ENCODE results near the gene KIF1C. TPM values are rescaled to one million over a fixed set of nuclear protein-coding genes. Genes with fewer than 3 reads are reported as not detected.

The KIF1C gene
- total and polyA plus RNA-seq, 8 donors: 33.4 to 334 (median 87.3) TPM

DNA sequence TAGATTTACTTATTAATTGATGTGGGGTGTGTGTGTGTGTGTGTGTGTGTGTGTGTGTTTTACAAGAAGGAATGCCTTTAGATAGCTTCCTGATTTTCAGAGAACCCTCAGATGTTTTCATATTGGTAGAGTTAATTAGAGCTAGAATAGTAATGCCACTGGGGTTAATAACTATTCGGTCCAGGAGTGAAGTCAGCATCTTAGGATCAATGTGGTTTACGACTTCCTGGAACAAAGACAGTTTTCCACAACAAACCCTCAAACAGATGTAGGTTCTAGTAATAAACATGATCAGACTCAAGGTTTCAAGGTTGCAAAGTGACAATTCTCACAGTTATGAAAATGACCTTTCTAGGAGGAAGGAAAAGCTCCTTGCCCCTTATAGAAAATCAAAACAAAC is 49.7 kb downstream of the KIF1C start:
- no peaks in the 10 kb centered on the region for H3K27me3 ChIP-seq
- WGBS, 5 donors: 39 to 48% (median 42%) methylated on average over 2 of the region's 2 CpGs
- no peaks in the 10 kb centered on the region for H3K9me3 ChIP-seq
- intact Hi-C loops (cut with DNase I; ENCODE audit: low total_unique reads): no loop called here
- DNase-seq: no peak
- peak overlapping the region in 1 of 5 donors; percentile 15 for H3K27ac ChIP-seq
- TF ChIP-seq, protein P1, sequence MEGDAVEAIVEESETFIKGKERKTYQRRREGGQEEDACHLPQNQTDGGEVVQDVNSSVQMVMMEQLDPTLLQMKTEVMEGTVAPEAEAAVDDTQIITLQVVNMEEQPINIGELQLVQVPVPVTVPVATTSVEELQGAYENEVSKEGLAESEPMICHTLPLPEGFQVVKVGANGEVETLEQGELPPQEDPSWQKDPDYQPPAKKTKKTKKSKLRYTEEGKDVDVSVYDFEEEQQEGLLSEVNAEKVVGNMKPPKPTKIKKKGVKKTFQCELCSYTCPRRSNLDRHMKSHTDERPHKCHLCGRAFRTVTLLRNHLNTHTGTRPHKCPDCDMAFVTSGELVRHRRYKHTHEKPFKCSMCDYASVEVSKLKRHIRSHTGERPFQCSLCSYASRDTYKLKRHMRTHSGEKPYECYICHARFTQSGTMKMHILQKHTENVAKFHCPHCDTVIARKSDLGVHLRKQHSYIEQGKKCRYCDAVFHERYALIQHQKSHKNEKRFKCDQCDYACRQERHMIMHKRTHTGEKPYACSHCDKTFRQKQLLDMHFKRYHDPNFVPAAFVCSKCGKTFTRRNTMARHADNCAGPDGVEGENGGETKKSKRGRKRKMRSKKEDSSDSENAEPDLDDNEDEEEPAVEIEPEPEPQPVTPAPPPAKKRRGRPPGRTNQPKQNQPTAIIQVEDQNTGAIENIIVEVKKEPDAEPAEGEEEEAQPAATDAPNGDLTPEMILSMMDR (IDR thresholded peaks at IDR 0.05): no peak
- TF ChIP-seq POLR2AphosphoS5 (IDR thresholded peaks at IDR 0.05) (no peak), EP300 (IDR thresholded peaks at IDR 0.05) (no peak), POLR2A (IDR thresholded peaks at IDR 0.05) (no peak)
- no peak overlapping the region for H3K4me3 ChIP-seq
- H3K4me1 ChIP-seq: peaks cover 0 to 21% (median 9%) of the 10 kb centered on the region in 4 donors
- no peaks in the 10 kb centered on the region for H3K36me3 ChIP-seq

DNA sequence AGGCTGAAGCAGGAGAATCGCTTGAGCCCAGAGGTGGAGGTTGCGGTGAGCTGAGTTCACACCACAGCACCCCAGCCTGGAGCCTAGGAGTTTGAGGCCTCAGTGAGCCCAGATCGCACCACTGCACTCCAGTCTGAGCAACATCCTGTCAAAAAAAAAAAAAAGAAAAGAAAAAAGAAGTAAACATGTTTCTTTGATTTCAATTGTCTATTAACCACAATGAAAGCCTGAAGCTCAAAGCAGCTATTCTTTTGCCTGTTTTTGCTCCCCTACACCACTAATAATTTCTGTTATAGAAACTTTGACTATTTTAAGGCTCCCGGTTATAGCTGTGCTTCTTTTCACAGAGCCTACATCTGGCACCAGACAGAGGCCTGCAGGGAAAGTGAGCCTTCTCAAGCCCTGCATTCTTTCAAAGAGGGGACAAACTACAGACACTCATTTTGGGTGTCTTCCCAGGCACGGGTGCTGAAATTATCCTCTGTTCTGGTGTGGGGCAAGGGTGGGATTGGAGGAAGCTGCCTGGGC is 51.6 kb downstream of the KIF1C start:
- Histone ChIP-seq H3K4me1 (peaks cover 0 to 21% (median 9%) of the 10 kb centered on the region in 4 donors), H3K9me3 (no peaks in the 10 kb centered on the region), H3K4me3 (no peak overlapping the region), H3K27me3 (no peaks in the 10 kb centered on the region), H3K27ac (peak overlapping the region; percentile 42 to 79 (median 66)), H3K36me3 (no peaks in the 10 kb centered on the region)
- peak; percentile 32 to 60 for DNase-seq
- TF ChIP-seq POLR2A (IDR thresholded peaks at IDR 0.05): no peak
- WGBS, 5 donors: 66 to 71% (median 68%) methylated on average over 5 of the region's 5 CpGs
- intact Hi-C loops (cut with DNase I; ENCODE audit: low total_unique reads): no loop called here

DNA sequence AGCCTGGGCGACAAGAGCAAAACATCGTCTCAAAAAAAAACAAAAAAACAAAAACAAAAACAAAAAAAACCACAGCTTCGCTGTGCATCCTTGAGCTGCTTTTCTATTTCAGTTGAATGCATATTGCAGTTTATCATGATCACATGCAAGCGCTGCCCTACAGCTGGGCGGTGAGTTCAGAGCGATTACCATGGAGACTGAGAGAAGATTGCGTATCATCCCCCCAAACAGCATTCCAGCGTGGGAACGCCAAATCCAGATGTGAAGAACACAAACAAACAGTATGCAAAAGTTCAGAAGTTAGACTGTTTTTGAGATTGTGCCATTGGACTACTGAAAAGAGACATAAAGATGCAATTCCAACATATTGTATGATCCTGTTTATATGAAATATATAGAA is 52.5 kb downstream of the KIF1C start:
- H3K36me3 ChIP-seq: no peaks in the 10 kb centered on the region
- peak in 1 of 2 donors; percentile 85 for DNase-seq
- peak in 1 of 3 donors; percentile 20 for TF ChIP-seq POLR2AphosphoS5 (IDR thresholded peaks at IDR 0.05)
- TF ChIP-seq EP300 (IDR thresholded peaks at IDR 0.05): no peak
- peaks cover 0 to 21% (median 9%) of the 10 kb centered on the region in 4 donors for H3K4me1 ChIP-seq
- no peaks in the 10 kb centered on the region for H3K9me3 ChIP-seq
- peak overlapping the region in 3 of 5 donors; percentile 66 to 79 (median 72) for H3K27ac ChIP-seq
- no peak overlapping the region for H3K4me3 ChIP-seq
- WGBS, 5 donors: 57 to 73% (median 66%) methylated on average over 9 of the region's 9 CpGs
- intact Hi-C loops (cut with DNase I; ENCODE audit: low total_unique reads): no loop called here
- H3K27me3 ChIP-seq: no peaks in the 10 kb centered on the region

DNA sequence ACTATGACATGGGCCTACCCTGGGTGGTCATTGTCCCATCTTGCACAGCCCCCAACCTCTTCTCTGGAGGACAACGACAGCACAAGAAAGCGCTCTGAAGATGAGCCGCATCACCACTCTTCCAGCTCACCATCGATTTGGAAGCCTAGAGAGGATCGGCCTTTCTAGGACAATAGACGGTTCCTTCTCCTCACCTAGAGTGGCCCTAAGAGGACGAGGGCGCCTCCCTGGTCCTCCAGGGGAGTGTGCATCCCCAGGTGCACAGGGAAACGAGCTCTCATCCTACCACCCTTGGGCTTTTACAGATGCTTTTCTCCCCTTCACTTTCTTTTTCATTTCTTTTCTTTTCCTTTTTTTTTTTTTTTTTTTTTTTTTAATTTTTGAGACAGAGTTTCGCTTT is 57.8 kb downstream of the KIF1C start:
- intact Hi-C loops (cut with DNase I; ENCODE audit: low total_unique reads): no loop called here
- DNase-seq: no peak
- no peaks in the 10 kb centered on the region for H3K9me3 ChIP-seq
- H3K36me3 ChIP-seq: no peaks in the 10 kb centered on the region
- H3K4me1 ChIP-seq: peaks cover 0 to under 1% (median 0%) of the 10 kb centered on the region in 4 donors
- no peak overlapping the region for H3K27ac ChIP-seq
- H3K4me3 ChIP-seq: no peak overlapping the region
- peaks cover 0 to 8% (median 0%) of the 10 kb centered on the region in 3 donors for H3K27me3 ChIP-seq
- 87 to 94% (median 90%) methylated on average over 10 of the region's 10 CpGs for WGBS, 5 donors
- no peak for TF ChIP-seq POLR2A (IDR thresholded peaks at IDR 0.05)
- TF ChIP-seq, protein P1 (IDR thresholded peaks at IDR 0.05): no peak
- TF ChIP-seq POLR2AphosphoS5 (IDR thresholded peaks at IDR 0.05): no peak
- no peak for TF ChIP-seq EP300 (IDR thresholded peaks at IDR 0.05)

DNA sequence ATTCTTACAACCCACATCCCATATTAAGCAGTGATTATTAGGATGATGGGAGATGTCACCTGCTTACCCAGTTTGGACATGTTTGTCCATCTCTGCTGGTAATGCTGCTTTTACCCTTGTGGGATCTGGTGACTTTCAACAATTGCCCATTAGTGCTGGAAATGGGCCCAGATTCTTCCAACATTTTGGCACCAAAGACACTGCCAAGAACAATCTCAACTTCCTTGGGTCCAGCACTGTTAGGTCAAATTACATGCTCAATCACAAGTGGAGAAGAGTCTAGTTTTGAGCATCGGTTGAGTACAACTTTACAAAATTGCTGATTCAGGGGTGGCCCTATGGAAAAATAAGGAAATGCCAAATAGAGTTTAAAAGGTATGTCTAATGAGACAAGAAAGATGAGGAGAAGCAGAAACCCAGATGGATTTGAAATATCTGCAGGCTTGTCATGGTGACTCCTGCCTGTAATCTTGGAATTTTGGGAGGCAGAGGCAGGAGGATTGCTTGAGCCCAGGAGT is 67.5 kb downstream of the KIF1C start:
- Histone ChIP-seq H3K27ac (no peak overlapping the region), H3K27me3 (no peaks in the 10 kb centered on the region), H3K9me3 (no peaks in the 10 kb centered on the region), H3K36me3 (no peaks in the 10 kb centered on the region), H3K4me3 (no peak overlapping the region), H3K4me1 (no peaks in the 10 kb centered on the region)
- TF ChIP-seq POLR2A (IDR thresholded peaks at IDR 0.05) (no peak), POLR2AphosphoS5 (IDR thresholded peaks at IDR 0.05) (no peak)
- no peak for DNase-seq
- 58 to 77% (median 65%) methylated on average over 1 of the region's 1 CpG for WGBS, 5 donors
- intact Hi-C loops (cut with DNase I; ENCODE audit: low total_unique reads): loop anchor here (10.0 kb wide), 2 partner anchors 90 to 150 kb away; no protein-coding TSS in a partner anchor

DNA sequence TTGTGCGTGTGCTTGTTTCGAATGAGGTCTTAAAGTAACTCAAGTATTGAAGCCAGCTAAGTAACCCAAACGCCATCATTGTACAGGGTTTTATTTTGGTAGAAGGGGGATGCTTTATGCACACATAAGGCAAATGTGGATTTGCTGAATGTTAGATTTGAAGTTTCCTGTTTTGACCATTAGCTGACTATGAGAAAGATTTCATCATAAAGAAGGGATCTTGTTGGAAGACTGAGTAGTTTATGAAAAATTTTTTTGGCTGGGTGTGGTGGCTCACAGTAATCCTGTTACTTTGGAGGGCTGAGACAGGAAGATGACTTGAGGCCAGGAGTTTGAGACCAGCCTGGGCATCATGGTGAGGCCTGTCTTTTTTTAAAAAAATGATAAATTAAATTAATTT is 70.5 kb downstream of the KIF1C start:
- intact Hi-C loops (cut with DNase I; ENCODE audit: low total_unique reads): loop anchor here (10.0 kb wide), 2 partner anchors 93 to 153 kb away; no protein-coding TSS in a partner anchor
- 90 to 95% (median 94%) methylated on average over 3 of the region's 3 CpGs for WGBS, 5 donors

More for the DNA sequence above, 70.5 kb downstream of the KIF1C start:
- Histone ChIP-seq H3K4me1 (no peaks in the 10 kb centered on the region), H3K27ac (no peak overlapping the region), H3K9me3 (no peaks in the 10 kb centered on the region), H3K4me3 (no peak overlapping the region), H3K27me3 (no peaks in the 10 kb centered on the region), H3K36me3 (no peaks in the 10 kb centered on the region)
- DNase-seq: no peak
- TF ChIP-seq, protein P1 (IDR thresholded peaks at IDR 0.05): no peak
- no peak for TF ChIP-seq POLR2AphosphoS5 (IDR thresholded peaks at IDR 0.05)
- TF ChIP-seq POLR2A (IDR thresholded peaks at IDR 0.05): no peak
- TF ChIP-seq EP300 (IDR thresholded peaks at IDR 0.05): no peak
